Heart right ventricle (tissue), 16 donors: ENCODE data around the gene BRME1. TPM values are rescaled to one million over a fixed set of nuclear protein-coding genes. Genes with fewer than 3 reads are reported as not detected.

Experiments
- ATAC-seq, 8 donors: fragments of 200-7000 bp; cut with Tn5 transposase; one replicate each; pipeline ENCODE4 v1.9.1; 2020; ENCODE audit warnings: mild to moderate bottlenecking in 8 of 8, moderate library complexity in 8 of 8, moderate number of reproducible peaks in 1 of 8
- DNase-seq, 2 donors: peaks; one replicate each; pipeline ENCODE4 v3.0.0-alpha.2; 2020
- H3K27ac ChIP-seq, 10 donors: fragments of 200-600 bp; sonication (generic) in 2 of 10; one replicate each; pipeline versions ENCODE4 v1.5.0 to v1.8.0; 2020 to 2022; ENCODE audit warnings: mild to moderate bottlenecking in 3 of 10
- H3K27me3 ChIP-seq, 7 donors: fragments of 200-600 bp; one replicate each; pipeline ENCODE4 v1.8.0; 2021 to 2022; ENCODE audit warnings: mild to moderate bottlenecking in 2 of 7
- H3K36me3 ChIP-seq, 9 donors: fragments of 200-600 bp; sonication (generic) in 1 of 9; one replicate each; pipeline versions ENCODE4 v1.5.0 to v1.8.0; 2020 to 2022; ENCODE audit warnings: mild to moderate bottlenecking in 2 of 9
- H3K4me1 ChIP-seq, 9 donors: fragments of 200-600 bp; sonication (generic) in 1 of 9; one replicate each; pipeline versions ENCODE4 v1.5.0 to v1.8.0; 2020 to 2022; ENCODE audit warnings: mild to moderate bottlenecking in 4 of 9
- H3K4me3 ChIP-seq, 10 donors: fragments of 200-600 bp; sonication (generic) in 2 of 10; one replicate each; pipeline versions ENCODE4 v1.5.0 to v1.8.0; 2020 to 2022; ENCODE audit warnings: mild to moderate bottlenecking in 7 of 10, moderate library complexity in 2 of 10
- H3K9me3 ChIP-seq, 11 donors: fragments of 200-600 bp in 10 of 11; sonication (generic) in 2 of 11; one replicate each; pipeline versions ENCODE4 v1.5.0 to v1.8.0; 2013 to 2022; ENCODE audit warnings: mild to moderate bottlenecking in 2 of 11, control low read depth in 1 of 11, moderate library complexity in 1 of 11
- WGBS, 2 donors: extraction: QIAGEN DNeasy Blood & Tissue Kit; methylation state at CpG; one replicate each; pipeline ENCODE4 v1.1.7; 2013; ENCODE audit warnings: inconsistent platforms in 1 of 2; 5-methylcytosine and 5-hydroxymethylcytosine counted together
- intact Hi-C, 10 donors: fragments of 100-400 bp; cut with DNase I; formaldehyde crosslinking; loops; one replicate each; pipeline versions ENCODE4 v1.11.1 to v1.14.2; 2022
- polyA plus RNA-seq, 2 donors: library from polyadenylated mRNA; stranded (reverse); fragments of 200-250 nt; gene quantifications; one replicate each; pipeline ENCODE4 v1.2.3, GENCODE V29; 2013
- total RNA-seq, 10 donors: library from RNA; stranded (reverse); fragmentation: NEBNext Ultra II Directional in 3 of 10; extraction: Animal tissue kit (Norgen Biotek cat#: 25700) in 3 of 10; gene quantifications; one replicate each; pipeline versions ENCODE4 v1.2.1 to v1.2.4, GENCODE V29; 2021 to 2023
- TF ChIP-seq, protein P1 (sequence below), 9 donors: fragments of 200-600 bp; sonication (generic) in 2 of 9; IDR thresholded peaks; one replicate each; pipeline versions ENCODE4 v1.5.0 to v1.8.0; 2021 to 2022; ENCODE audit warnings: antibody characterized with exemption in 9 of 9, mild to moderate bottlenecking in 5 of 9, moderate library complexity in 1 of 9
- donor health status: Arrhythmogenic right ventricular cardiomyopathy.
- donor health status: ischemic (EF 13 %, LVEDD 7.1; RV severe dilation, severe dysfunction).
- donor health status: healthy with polysubstance abuse.
- donor health status: DM: no; HTN: yes; CAD: no.
- donor health status: DM: no; HTN: no; CAD: no.
- donor health status: ischemic (EF 25% LVEDD 6.9; RV normal size, moderate dysfunction).
- donor health status: ischemic (EF 25% LVEDD 5.7; RV mildly dilated, moderate dysfunction).
- donor health status: healthy.
- donor health status: DM: yes; HTN: yes; CAD: no.
- donor health status: Ischemic cardiomyopathy.
- donor health status: ischemic (EF 35%, LVEDD 5.7; RV mildly dilated, moderate dysfunction).
- donor health status: nonischemic (EF 11% LVEDD 7.7; RV severe dilation, severe dysfunction).
- donor health status: DM: yes; HTN: yes; CAD: no.
- donor health status: PGD.
- donor health status: ischemic (EF 29% LVEDD 5.4; RV normal size, mild dysfunction).
- donor health status: nonischemic (EF 23%, LVEDD 6.1; RV moderate dilation, normal function).

BRME1 gene
- total and polyA plus RNA-seq, 12 donors, result 0.19 to 2.0 (median 0.63) TPM; not detected in 2

DNA sequence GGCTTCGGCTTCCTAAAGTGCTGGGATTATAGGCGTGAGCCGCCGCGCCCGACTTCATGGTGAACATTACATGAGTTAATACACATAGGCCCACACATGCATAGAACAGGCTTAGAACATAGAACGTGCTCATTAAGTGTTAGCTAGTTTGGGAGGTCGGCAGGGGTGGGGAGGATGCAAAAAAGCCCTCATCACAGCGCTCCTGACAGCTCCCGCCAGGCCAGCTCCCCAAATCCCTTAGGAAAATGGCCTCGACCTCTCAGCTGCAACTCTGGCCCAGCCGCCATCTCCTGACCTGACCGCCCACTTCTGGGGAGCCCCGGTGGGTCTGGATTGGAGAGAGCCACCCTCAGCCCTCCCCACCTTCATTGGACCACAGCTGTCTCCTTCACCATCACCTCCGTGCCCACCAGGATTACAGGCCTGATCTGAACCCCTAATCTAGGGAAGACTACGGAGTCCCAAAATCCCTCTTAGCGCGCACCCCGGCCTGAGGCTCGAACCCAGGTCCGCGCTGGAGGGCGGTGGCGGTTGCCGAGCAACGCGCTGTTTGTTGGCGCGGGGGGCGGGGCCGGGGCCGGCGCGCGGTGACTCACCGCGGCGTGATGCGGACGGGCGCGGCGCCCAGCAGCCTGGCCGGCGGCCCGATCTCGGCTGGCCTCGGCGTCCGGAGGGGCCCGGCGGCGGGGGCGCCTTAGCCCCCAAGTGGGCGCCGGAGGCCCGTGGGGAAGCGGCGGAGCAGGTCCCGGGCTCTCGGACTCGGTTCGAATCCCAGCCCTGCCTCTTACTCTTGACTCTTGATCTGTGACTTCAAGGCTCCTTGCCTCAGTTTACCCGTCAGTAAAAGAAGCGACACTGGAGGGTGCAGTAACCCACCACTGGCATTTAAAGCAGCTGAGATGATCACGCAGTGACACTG, 55.7 kb downstream of the BRME1 start:
- Histone ChIP-seq H3K4me1 (peaks cover 25 to 63% (median 54%) of the 10 kb centered on the region in 9 donors), H3K9me3 (no peaks in the 10 kb centered on the region), H3K27me3 (no peaks in the 10 kb centered on the region), H3K4me3 (peak overlapping the region in 9 of 10 donors; percentile 10 to 53 (median 38)), H3K36me3 (no peaks in the 10 kb centered on the region), H3K27ac (peak overlapping the region; percentile 87 to 100 (median 99))
- TF ChIP-seq, protein P1, sequence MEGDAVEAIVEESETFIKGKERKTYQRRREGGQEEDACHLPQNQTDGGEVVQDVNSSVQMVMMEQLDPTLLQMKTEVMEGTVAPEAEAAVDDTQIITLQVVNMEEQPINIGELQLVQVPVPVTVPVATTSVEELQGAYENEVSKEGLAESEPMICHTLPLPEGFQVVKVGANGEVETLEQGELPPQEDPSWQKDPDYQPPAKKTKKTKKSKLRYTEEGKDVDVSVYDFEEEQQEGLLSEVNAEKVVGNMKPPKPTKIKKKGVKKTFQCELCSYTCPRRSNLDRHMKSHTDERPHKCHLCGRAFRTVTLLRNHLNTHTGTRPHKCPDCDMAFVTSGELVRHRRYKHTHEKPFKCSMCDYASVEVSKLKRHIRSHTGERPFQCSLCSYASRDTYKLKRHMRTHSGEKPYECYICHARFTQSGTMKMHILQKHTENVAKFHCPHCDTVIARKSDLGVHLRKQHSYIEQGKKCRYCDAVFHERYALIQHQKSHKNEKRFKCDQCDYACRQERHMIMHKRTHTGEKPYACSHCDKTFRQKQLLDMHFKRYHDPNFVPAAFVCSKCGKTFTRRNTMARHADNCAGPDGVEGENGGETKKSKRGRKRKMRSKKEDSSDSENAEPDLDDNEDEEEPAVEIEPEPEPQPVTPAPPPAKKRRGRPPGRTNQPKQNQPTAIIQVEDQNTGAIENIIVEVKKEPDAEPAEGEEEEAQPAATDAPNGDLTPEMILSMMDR (IDR thresholded peaks at IDR 0.05), result no peak
- peak; percentile 84 to 92 for DNase-seq
- peak; percentile 12 to 45 (median 33) for ATAC-seq
- WGBS, 2 donors, result 13 to 15% methylated on average over 54 to 66 of the region's 66 CpGs
- intact Hi-C loops, result loop anchor here in 5 of 10 donors (5.0 to 10.0 kb wide), 3 partner anchors 685 to 698 kb away; partner anchors contain the start of genes IER2 (in 4 of the 5) and STX10 (in 4 of the 5)

DNA sequence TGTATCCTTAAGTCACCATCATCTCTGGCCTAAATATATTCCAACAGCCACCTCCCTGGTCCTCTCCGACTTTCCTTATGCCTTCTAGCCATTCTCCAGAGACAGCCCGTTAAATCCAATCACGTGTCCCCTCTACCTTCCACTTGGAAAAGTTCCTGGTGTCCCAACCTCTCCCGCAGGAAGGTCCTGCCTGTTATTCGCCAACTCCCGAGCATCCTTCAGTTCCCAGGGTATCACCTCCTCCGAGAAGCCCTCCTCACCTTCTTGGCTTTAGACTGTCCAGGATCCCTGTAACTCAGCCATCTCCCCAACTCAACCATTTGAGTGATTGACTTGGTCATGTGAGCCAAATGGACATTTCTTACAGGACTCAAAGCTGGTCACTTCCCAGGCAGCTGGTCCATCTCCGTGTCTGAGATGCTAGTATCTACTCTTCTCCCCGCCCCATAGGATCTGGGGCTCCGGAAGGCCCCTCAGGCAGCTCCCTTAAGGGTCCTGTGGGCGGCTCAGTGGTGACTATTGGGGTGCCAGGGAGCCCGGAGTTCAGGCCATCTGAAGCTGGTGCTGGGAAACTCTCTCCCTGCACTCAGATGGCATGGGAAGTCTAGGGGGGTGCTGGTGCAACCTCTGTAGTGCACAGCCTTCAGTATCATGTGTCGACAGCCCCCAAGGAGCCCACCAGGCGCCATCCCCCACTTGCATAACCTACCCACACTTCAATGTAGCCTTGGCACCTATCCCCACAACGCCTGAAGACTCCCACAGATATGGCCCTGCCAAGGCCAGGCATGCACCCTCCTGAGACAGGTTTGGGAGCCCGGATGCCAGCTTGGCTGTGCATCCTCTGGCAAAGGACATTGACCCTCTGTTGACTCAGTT, 56.9 kb downstream of the BRME1 start:
- no peak overlapping the region for H3K4me3 ChIP-seq
- no peaks in the 10 kb centered on the region for H3K27me3 ChIP-seq
- intact Hi-C loops, result loop anchor here in 5 of 10 donors (5.0 to 10.0 kb wide), 3 partner anchors 684 to 697 kb away; partner anchors contain the start of genes IER2 (in 4 of the 5) and STX10 (in 4 of the 5)
- no peaks in the 10 kb centered on the region for H3K9me3 ChIP-seq
- TF ChIP-seq, protein P1 (IDR thresholded peaks at IDR 0.05), result no peak
- no peak for ATAC-seq
- 53 to 55% methylated on average over 16 of the region's 16 CpGs for WGBS, 2 donors
- no peak for DNase-seq
- peak overlapping the region in 9 of 10 donors; percentile 92 to 100 (median 99) for H3K27ac ChIP-seq
- H3K36me3 ChIP-seq, result no peaks in the 10 kb centered on the region
- H3K4me1 ChIP-seq, result peaks cover 25 to 68% (median 57%) of the 10 kb centered on the region in 9 donors

DNA sequence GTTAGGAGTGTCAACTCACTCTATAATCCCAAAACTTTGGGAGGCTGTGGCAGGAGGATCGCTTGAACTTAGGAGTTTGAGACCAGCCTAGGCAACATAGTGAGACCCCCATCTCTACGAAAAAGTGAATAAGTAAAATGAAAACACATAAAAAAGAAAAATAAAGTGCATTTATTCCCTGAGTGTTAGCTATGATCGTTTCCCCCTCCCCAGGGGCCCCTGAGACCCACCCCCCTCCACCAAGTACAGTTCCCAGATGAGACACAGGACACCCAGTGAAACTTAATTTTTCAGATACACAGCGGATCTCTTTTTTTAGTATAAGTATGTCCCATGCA, 57.6 kb downstream of the BRME1 start:
- Histone ChIP-seq H3K27ac (peak overlapping the region; percentile 92 to 100 (median 99)), H3K9me3 (no peaks in the 10 kb centered on the region), H3K27me3 (no peaks in the 10 kb centered on the region), H3K4me3 (no peak overlapping the region), H3K36me3 (no peaks in the 10 kb centered on the region), H3K4me1 (peaks cover 29 to 76% (median 64%) of the 10 kb centered on the region in 9 donors)
- no peak for DNase-seq
- TF ChIP-seq, protein P1 (IDR thresholded peaks at IDR 0.05), result no peak
- ATAC-seq, result no peak
- intact Hi-C loops, result loop anchor here in 5 of 10 donors (5.0 to 10.0 kb wide), 3 partner anchors 684 to 696 kb away; partner anchors contain the start of genes IER2 (in 4 of the 5) and STX10 (in 4 of the 5)
- 71 to 77% methylated on average over 4 of the region's 4 CpGs for WGBS, 2 donors
